T-helper 2 cell treated with Interferon-gamma antibody and Interleukin-4, amounts not matched to agents 100 ng/mL and 5 ng/mL, for 36 hours (primary cell): Measurements from ENCODE around the gene SV2C. TPM values are rescaled to one million over a fixed set of nuclear protein-coding genes. Genes with fewer than 3 reads are reported as not detected.
"Not testable (repeated sequence)": the region's sequence is repeated elsewhere in the genome, so short reads cannot be mapped to it uniquely, and the experiment has no call there.

Source experiments
- intact Hi-C: fragments of 100-400 bp; cut with micrococcal nuclease; formaldehyde crosslinking; loops from one replicate; pipeline ENCODE4 v1.15.1; 2023
- total RNA-seq: library from RNA; stranded (reverse); gene quantifications from 2 replicates; pipeline ENCODE4 v1.2.3, GENCODE V29; 2022

SV2C gene, protein sequence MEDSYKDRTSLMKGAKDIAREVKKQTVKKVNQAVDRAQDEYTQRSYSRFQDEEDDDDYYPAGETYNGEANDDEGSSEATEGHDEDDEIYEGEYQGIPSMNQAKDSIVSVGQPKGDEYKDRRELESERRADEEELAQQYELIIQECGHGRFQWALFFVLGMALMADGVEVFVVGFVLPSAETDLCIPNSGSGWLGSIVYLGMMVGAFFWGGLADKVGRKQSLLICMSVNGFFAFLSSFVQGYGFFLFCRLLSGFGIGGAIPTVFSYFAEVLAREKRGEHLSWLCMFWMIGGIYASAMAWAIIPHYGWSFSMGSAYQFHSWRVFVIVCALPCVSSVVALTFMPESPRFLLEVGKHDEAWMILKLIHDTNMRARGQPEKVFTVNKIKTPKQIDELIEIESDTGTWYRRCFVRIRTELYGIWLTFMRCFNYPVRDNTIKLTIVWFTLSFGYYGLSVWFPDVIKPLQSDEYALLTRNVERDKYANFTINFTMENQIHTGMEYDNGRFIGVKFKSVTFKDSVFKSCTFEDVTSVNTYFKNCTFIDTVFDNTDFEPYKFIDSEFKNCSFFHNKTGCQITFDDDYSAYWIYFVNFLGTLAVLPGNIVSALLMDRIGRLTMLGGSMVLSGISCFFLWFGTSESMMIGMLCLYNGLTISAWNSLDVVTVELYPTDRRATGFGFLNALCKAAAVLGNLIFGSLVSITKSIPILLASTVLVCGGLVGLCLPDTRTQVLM
- total RNA-seq = 0.02 TPM in 2 replicates

DNA sequence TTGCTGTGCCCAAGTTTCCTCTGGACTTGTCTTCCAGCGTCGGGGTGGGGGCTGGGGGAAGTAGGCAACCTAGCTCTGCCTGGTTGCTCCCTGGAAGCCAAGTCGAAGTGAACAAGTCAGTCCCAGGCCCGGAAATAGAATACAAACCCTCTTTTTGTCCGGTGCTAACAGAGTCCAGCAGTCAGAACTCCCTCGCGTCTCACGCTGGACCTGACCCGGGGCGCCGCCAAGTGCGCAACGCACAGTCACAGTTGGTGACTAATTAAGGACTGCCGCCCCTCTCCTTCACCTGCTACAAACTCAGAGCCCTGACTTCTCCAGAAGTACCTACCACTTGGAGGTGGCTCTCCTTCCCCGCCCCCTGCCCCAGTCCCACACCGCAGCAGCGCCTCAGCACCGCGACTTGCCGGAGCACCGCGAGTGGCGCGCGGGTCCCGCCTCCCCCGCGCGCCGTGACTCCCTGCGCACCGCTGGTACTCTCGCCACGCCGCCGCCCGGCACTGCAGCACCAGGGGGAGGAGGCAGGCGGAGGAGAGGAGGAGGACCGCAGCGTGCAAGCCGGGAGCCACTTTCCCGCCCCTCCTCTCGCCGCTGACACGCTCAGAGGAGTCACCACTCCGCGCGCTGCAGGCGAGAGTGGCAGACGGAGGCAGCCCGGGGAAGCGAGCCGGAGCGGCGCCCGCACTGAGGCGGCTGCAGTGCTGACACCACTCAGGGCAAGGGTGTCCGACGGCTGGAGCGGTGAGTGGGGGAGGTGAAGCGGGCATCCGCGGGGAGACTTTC is at the start of gene SV2C:
TSS of gene SV2C (plus strand) at position 612 of the 783 bp plus-strand sequence. CDS start 48,368 bp downstream, outside the sequence.
- intact Hi-C loops = no loop called here

DNA sequence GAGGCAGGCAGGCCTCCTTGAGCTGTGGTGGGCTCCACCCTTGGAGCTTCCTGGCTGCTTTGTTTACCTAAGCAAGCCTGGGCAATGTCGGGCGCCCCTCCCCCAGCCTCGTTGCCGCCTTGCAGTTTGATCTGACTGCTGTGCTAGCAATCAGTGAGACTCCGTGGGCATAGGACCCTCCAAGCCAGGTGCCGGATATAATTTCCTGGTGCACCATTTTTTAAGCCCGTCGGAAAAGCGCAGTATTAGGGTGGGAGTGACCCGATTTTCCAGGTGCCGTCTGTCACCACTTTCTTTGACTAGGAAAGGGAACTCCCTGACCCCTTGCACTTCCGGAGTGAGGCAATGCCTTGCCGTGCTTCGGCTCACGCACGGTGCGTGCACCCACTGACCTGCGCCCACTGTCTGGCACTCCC is 45.4 kb upstream of the SV2C start:
- intact Hi-C loops = not testable (repeated sequence)

DNA sequence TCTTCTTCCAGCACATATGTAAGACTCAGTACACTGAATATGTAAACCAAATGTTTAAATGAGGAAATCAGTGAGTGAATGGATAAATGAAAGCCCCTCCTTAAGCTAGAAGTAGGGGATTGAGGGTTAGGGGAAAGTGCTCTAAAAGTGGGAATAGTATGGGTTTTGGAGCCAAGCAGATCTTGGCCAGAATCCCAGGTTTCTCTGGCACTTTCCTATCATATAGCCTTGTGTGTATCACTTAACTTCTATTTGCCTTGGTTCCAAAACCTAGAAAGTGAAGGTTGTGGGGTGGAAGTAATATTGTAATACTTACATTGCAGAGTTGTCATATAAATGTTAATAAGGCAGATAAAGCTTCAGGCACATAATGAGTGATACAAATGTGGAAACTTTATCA is 45.0 kb upstream of the SV2C start:
- intact Hi-C loops = no loop called here

DNA sequence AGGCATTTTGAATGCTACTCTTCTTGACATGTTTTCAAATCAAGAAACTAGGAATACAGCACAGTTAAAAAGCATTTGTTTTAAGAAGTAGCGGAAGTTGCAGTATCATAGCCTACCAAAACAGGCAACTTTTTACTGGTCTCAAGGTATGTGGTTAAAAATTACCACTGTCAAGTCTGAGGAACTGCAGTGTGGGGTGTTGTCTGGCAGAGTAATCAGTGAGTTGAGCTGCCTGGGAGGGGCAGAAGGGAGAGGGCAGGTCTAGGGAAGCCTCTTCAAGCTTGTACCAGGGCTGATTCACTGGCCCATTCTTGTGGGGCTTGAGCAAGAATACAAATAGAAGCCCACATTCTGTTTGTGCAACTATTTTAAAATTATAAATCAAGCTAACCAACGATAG is 42.4 kb upstream of the SV2C start:
- intact Hi-C loops = no loop called here

DNA sequence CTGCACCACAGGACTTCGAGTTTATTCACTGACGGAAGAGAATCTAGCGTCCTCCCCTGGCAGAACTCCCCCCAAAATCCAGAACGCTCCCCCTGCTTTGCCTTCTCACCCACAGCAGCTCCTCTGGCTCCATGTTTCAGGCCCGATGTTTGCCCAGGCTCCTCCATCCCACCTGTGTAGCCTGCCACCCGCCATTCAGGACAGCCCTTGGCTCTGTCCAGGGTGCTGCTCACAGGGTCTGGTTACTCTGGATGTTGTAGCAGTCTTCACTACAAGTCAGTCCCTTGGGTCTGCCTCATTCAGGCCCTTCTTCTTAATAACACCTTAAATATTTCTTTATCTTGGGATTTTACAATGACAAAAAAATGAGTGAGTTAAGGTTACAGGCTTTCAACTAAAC is 41.3 kb upstream of the SV2C start:
- intact Hi-C loops = no loop called here

DNA sequence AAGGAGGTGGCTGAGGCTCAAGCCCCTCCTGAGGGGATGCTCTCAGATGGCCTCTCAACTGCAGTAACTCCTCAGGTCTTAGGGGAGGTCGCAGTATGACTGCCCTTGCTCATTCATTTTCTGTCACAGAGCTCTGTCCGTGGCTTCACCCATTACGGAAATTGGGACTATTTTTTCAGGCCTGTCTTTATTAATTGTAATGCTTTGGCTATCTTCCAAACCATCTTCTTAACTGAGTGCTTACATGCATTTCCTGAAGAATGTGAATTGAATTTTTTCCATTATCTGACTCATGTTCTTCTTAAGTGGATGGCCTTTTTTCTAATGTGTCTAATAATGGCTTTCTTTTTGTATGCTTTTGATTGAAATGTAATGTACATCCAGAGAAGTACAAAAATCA is 36.4 kb upstream of the SV2C start:
- intact Hi-C loops = no loop called here

DNA sequence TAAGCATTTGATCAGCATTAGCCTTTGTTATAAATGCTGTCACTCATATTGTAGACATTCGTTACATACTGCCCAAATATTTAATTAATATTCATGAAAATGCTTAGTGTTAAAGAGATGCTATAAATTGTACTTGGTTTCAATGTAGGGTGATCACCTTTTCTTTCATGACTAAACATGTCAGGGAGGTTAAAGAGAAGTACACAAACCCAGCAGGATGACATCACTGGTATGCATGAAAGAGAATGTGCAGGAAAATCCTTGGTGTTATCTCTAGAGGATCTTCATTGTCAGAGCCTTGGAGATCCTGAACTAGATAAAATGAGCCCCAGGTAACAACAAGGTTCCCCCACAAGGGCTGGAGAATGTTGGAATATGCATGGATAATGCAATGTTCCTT is 33.0 kb upstream of the SV2C start:
- intact Hi-C loops = no loop called here

DNA sequence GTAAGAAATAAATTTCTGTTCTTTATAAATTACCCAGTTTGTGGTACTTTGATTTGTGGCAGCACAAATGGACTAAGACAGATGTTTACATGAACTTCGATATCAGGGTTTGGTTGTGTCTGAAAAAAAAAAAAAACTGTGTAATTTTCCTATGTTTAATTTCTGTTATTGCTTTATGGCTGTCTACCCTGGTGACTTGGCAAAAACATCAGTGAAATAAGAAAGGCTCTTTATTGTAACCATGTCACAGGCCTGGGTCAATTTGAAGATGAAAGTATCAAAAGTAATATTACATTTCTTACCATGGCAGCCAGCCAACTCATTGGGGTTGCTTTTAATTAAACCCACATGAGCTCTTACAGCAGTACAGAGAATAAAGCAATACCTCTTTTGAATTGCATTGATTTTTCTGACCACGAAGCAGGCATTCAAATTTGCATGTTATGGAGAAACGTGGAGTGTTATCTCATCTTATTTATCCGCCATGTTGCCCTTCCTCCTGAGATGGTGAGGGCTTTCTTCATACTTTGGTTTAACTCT is 20.6 kb upstream of the SV2C start:
- intact Hi-C loops = no loop called here

DNA sequence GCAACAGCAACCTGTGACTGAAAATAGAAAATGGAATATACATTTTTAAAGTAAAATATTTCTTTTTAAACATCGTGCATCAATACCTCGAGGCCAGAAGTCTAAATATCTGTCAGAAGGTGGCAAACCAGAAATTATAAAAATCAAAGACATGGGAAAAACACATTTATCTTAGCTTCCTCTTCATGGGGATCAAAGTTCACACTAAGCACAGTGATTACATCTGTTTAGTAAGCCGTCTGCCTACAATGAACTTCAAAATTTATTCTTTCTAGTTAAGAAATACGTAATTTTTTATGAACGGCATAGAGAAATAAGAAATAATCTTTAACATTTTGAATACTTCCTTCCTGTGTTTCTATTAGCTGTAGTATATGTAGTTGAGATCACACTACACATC is 17.9 kb upstream of the SV2C start:
- intact Hi-C loops = no loop called here

DNA sequence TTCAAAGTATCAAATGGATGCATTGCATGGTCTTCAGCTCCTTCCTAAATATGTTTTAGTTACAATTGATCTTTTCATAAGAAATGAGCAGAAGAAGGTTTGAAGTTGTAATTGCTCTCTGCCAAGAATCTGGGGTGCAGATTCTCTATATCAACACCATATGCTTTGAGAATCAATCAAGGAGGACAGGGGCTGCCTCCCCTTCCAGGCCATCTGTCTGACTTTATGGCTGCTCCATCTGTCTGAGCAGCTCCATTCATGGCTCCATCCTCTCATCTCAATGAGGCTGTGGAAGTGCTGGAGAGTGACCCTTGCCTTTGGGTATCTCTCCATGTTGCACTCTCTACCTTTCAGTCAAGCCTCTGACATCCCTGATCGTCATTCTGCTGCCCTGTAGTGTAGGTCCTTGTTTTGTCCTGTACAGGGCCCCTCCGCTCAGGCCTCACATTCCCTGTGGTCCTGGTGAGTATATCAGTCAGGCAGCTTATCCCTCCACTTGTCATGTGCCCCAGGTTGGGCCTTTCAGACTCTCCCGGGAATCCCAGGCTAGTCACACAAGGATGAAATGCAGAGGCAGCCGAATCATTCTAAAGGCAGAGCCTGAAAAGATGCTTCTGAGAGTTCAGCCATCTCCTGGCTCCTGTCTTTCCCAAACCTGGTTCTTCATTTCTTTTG is 14.0 kb upstream of the SV2C start:
- intact Hi-C loops = no loop called here

DNA sequence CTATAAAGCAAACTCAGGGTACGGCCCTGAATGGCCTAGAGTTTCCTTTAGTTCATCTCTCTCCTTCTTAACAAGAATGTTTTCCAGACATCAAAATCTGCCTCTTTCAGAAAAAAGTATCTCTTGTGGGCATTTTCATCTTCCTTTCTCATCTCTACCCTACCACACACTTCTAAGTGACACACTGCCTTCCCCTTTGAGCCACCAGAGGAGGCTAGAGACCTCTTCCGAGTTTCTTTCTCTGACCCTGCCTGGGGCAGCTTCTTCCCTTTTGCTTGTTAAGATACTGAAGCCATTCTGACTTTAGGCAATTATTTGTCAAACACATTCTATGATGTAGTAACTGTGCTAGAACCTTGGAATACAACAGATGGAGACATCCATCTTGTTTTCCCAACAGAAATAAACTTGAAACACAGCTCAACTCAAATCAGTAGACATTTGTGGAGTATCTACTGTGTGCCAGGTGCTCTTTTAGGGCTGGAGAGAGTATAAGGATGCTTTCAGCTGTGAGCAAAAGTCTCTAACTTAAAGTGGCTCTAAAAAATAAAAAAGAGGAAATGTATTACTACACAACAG is 8.6 kb upstream of the SV2C start:
- intact Hi-C loops = loop anchor here (2.0 kb wide), 1 partner anchor 182 kb away; no protein-coding TSS in a partner anchor

DNA sequence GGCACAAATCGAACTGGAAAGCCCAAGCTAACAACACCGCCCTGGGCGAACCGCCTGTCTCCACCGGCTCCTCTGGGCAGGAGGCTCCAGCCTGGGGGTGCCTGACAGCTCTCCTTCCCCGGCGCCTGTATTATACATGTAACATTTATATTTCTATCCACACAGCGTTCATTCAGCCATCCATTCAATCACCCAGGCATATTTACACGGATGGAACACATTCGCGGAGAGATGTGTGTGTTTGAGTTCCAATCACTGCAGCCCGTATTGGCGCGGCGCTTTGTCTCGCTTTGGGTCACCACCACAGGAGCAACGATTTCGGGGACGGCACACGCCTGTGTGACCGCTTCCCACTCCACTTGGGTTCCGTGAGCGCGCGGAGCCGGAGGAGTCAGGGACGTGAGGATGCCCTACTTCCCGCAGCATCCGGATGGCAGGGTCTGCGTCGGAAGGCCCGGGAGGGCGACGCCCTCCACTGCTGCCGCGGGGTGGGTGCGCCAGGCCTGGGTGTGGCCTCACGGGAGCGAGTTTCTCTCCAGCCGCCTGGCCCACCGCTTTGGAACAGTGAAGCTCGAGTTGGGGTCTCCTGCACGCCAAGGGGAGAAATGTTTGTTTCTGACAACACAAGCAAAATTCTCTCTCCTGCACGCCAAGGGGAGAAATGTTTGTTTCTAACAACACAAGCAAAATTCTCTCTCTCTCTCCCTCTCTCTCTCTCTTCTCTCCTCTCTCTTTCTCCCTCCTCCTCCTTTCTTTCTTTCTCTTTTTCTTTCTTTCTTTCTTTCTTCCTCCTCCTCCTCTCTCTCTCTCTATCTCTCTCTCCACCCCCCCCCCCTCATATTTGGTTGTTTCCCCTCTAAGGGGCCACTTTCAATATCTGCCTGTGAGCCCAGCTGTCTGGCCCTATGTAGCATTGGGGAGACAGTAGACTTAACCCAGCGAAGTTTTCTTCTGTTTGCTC is 1.1 kb upstream of the SV2C start:
- intact Hi-C loops = no loop called here

DNA sequence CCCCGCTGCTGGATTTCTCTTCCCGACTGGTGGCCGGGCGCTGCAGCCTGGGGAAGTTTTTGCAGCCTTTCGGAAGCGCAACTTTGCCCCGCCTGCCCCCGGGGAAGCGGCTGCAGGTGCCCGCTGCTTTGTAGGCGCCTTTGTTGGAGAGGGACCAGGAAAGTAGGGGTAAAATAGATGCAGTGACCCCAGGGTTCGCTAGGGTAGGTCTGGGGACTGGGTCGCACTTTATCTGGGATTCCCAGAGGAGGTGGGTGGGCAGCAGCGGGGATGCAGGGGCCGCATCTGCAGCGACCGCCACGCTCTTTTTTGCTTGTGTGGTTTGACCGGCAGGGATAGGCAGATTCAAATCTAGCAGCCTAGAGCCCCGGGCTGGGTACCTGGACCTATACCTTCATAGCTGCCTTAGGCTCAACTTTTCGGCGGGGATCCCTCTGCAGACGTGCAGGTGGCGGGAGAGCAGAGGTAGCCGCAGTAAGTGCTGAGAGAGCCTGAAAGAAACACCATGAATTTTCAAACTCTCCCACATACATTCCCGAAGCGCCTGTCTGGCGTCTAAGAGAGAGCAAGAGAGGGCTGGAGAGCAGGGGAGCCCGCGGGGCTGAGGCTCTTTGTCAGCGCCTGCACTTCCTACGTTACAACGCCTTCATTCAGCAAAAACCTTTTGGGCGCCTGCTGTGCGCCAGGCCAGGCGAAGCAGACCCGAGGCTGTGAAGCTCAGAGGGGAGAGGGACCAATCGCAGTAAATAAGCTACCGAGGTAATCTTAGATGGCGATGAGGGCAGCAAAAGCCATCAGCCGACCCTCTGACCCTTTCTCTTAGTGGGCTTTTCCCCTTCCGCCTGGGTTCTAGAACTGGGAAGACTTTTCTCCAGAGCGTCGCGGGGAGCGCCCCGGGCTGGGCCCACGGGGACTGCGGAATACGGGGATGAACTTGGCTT is 642 bp downstream of the SV2C start:
- intact Hi-C loops = no loop called here

DNA sequence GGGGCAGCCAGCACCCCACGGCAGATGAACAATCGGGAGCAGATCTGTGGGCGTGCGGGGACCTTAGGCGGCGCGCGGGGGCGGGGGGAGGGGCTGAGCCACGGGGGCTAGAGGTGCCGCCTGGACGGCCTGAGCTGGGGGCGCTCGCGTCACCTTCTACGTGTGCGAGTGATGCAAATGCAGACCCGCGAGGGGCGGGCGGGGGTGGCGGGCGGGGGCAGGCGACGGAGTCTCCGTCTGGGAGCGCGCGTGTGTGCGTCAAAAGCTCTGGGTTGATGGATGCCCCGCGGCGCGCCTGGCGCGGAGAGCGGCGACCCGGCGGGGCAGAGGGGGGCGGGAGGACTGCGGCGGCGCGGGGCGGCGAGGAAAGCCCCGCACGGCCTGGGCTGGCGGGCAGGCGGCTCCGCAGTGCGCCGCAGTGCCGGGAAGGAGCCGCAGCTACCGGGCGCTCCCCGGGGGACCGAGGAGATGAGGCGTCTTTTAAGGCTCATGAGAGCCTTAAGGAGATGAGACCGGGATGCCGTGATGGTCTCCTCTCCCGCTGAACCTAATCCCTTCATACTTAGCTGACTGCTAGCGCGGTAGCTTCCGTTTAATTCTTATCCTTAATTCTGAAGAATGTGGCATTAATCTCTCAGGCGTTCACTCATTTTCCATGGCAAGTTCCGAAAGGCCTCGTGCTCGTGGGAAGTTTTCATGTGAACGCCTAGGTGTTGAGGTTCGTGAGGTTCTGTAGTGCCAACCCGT is 1.5 kb downstream of the SV2C start:
- intact Hi-C loops = no loop called here

DNA sequence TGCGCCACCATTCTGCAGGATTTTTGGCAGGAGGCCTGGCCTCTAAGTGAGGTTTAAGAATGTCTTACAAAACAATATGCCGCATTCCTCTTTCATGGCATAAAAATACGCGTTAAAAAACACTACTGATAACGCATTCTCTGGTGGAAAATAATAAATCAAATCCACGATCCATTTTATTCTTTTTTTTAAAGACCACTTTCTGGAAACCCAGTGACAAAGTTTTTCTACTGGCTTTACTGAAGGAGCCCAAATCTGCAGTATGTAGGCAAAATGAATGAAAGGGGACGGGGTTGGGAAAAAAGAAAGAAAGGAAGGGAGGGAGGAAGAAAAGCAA is 2.0 kb downstream of the SV2C start:
- intact Hi-C loops = no loop called here

DNA sequence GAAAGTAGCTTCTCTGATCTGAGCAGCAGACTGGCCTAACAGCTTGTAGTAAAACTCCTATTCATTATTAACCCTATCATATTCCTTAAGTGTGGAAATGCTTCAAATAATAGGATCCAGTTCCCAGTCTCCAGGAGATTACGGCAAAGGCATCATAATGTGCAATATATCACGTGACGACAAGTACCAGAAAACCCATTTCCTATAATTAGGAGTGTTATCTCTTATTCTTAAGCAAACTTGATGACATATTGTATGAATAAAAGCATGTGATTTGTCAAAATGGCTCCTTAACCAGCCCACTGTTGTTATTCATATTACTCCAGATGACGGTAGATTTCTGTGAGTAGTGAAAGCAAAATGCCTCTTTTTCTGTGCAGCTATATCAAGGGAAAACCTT is 2.9 kb downstream of the SV2C start:
- intact Hi-C loops = no loop called here

DNA sequence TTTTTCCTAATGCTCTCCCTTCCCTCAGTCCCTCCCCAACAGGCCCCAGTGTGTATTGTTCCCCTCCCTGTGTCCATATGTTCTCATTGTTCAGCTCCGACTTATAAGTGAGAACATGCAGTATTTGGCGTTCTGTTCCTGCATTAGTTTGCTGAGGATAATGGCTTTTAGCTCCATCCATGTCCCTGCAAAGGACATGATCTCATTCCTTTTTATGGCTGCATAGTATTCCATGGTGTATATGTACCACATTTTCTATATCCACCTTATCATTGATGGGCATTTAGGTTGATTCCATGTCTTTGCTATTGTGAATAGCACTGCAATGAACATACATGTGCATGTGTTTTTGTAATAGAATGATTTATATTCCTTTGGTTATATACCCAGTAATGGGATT is 6.0 kb downstream of the SV2C start:
- intact Hi-C loops = not testable (repeated sequence)

DNA sequence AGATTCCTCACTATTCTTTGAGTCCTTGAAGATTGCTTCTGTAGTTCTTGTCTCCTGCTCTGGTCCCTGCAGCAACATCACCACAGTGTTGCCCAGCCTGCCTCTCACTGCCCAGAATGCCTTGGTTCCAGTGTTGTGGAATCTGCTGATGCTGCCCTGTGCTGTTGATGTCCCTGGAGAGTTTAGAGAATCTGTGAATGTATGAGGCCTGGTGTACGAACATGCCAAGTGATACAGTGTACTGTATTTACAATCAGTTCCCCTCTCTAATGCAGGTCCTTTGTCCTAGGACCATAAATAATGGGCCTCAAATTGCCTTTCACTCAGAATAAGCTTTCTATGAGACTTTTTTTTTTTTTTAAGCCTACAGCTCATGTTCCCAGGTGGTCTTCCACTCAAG is 8.2 kb downstream of the SV2C start:
- intact Hi-C loops = no loop called here
